Spleen (tissue), 3 donors: ENCODE data around the gene NSD1.

Source experiments
- POLR2A ChIP-seq, 3 donors: fragments of 450-650 bp; IDR thresholded peaks; one replicate each; pipeline ENCODE4 v1.5.1; 2017; ENCODE audit warnings: antibody characterized with exemption in 3 of 3, mild to moderate bottlenecking in 1 of 3
- POLR2AphosphoS5 ChIP-seq, 3 donors: sonication (generic); formaldehyde crosslinking; IDR thresholded peaks; one replicate each; pipeline ENCODE4 v1.5.1; 2017; ENCODE audit warnings: antibody characterized with exemption in 3 of 3

GRCh38 chr5:177270653-177271052 is 137.1 kb downstream of the NSD1 start:
- no peak for TF ChIP-seq POLR2AphosphoS5 (IDR thresholded peaks at IDR 0.05)
- no peak for TF ChIP-seq POLR2A (IDR thresholded peaks at IDR 0.05)
